ENCODE measurements around the gene SLC15A4.
A peak's percentile ranks its signal among the peaks of the same experiment; 100 is the strongest.
"Not testable (repeated sequence)": the region's sequence is repeated elsewhere in the genome, so short reads cannot be mapped to it uniquely, and the experiment has no call there.

The SLC15A4 gene

DNA sequence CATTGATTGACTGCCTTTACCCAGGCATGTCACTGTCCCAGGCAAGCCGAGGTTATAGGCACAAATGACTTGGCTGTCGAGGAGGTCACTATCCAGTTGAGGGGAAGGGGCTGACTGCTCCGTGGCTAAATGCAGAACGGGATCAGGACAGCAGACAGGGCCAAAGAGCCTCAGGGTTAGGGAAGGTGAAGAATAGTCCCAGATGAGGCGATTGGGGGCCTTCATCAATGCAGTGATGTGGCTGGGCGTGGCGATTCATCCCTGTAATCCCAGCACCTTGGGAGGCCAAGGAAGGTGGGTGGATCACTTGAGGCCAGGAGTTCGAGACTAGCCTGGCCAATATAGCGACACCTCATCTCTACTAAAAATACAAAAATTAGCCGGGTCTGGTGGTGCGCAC lies 18.8 kb upstream of the SLC15A4 start:
- H4K20me1 ChIP-seq (ENCODE audit: low read depth, low read length) = no peaks in the 10 kb centered on the region
- H3K27ac ChIP-seq (ENCODE audit: low read depth, low read length) = no peak overlapping the region
- 0 out of 2 replicates have a peak, but pooled peaks cover 4% of the 10 kb centered on the region for H3F3A ChIP-seq (ENCODE audit: insufficient read depth)
- no peak overlapping the region for H2AFZ ChIP-seq (ENCODE audit: low read depth, low read length, severe bottlenecking)
- H3K36me3 ChIP-seq (ENCODE audit: low read length) = no peaks in the 10 kb centered on the region
- H3K79me2 ChIP-seq (ENCODE audit: insufficient read depth, low read length) = no peaks in the 10 kb centered on the region
- H3K4me3 ChIP-seq (ENCODE audit: insufficient read depth, low read length, poor library complexity, severe bottlenecking) = no peak overlapping the region
- no peak overlapping the region for H3K4me2 ChIP-seq (ENCODE audit: low read depth, low read length, poor library complexity, severe bottlenecking)
- no peak overlapping the region for H3K9ac ChIP-seq (ENCODE audit: low read length)
- no peaks in the 10 kb centered on the region for H3K9me2 ChIP-seq (replicated peaks; ENCODE audit: insufficient read depth, low read length)
- TF ChIP-seq, protein P1, sequence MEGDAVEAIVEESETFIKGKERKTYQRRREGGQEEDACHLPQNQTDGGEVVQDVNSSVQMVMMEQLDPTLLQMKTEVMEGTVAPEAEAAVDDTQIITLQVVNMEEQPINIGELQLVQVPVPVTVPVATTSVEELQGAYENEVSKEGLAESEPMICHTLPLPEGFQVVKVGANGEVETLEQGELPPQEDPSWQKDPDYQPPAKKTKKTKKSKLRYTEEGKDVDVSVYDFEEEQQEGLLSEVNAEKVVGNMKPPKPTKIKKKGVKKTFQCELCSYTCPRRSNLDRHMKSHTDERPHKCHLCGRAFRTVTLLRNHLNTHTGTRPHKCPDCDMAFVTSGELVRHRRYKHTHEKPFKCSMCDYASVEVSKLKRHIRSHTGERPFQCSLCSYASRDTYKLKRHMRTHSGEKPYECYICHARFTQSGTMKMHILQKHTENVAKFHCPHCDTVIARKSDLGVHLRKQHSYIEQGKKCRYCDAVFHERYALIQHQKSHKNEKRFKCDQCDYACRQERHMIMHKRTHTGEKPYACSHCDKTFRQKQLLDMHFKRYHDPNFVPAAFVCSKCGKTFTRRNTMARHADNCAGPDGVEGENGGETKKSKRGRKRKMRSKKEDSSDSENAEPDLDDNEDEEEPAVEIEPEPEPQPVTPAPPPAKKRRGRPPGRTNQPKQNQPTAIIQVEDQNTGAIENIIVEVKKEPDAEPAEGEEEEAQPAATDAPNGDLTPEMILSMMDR (IDR thresholded peaks at IDR 0.05; ENCODE audit: insufficient read depth, low read length, poor library complexity, severe bottlenecking) = no peak
- TF ChIP-seq EZH2phosphoT487 (conservative IDR thresholded peaks at IDR 0.05; ENCODE audit: low read length) = no peak
- no peaks in the 10 kb centered on the region for H3K27me3 ChIP-seq (ENCODE audit: low read length)
- no peaks in the 10 kb centered on the region for H3K9me3 ChIP-seq (ENCODE audit: insufficient read depth, low read length)

DNA sequence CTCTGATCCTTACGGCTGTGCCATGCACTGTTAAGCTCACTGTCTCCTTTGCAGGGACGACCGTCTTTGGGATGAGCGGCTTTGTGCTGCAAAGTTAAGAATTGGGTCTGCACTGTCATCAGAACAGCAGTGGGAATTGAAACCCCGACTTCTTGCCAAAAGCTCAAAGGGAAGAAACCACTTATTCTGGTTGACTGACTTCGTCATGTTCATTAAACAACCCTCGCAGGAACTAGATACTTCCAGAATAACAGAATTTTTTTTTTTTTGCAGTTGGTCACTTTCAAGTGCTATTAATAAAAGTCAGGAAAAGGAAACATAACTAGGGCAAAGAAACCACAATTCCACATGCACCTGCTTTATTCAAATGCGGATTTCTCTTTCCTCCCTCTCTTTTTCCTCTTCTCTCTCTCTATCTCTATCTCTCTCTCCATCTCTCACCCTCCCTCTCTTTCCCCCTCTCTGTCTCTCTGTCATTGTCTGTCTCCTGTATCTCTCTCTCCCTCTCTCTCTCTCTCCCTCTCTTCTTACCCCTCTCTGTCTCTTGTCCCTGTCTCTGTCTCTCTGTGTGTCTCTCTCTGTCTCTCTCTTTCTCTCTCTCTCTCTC lies 17.2 kb upstream of the SLC15A4 start:
- H3F3A ChIP-seq (ENCODE audit: insufficient read depth) = 0 out of 2 replicates have a peak, but pooled peaks cover 4% of the 10 kb centered on the region
- H3K27ac ChIP-seq (ENCODE audit: low read depth, low read length) = no peak overlapping the region
- no peaks in the 10 kb centered on the region for H4K20me1 ChIP-seq (ENCODE audit: low read depth, low read length)
- H3K4me2 ChIP-seq (ENCODE audit: low read depth, low read length, poor library complexity, severe bottlenecking) = peak overlapping the region; percentile 44
- H3K27me3 ChIP-seq (ENCODE audit: low read length) = no peaks in the 10 kb centered on the region
- H3K9me2 ChIP-seq (replicated peaks; ENCODE audit: insufficient read depth, low read length) = no peaks in the 10 kb centered on the region
- no peak for TF ChIP-seq EZH2phosphoT487 (conservative IDR thresholded peaks at IDR 0.05; ENCODE audit: low read length)
- TF ChIP-seq, protein P1 (IDR thresholded peaks at IDR 0.05; ENCODE audit: insufficient read depth, low read length, poor library complexity, severe bottlenecking) = no peak
- no peaks in the 10 kb centered on the region for H3K9me3 ChIP-seq (ENCODE audit: insufficient read depth, low read length)
- H3K9ac ChIP-seq (ENCODE audit: low read length) = peak overlapping the region; percentile 18; the same call in 1 of the 2 replicates
- peak overlapping the region; percentile 41 for H2AFZ ChIP-seq (ENCODE audit: low read depth, low read length, severe bottlenecking)
- H3K36me3 ChIP-seq (ENCODE audit: low read length) = no peaks in the 10 kb centered on the region
- H3K79me2 ChIP-seq (ENCODE audit: insufficient read depth, low read length) = no peaks in the 10 kb centered on the region
- H3K4me3 ChIP-seq (ENCODE audit: insufficient read depth, low read length, poor library complexity, severe bottlenecking) = peak overlapping the region; percentile 18

DNA sequence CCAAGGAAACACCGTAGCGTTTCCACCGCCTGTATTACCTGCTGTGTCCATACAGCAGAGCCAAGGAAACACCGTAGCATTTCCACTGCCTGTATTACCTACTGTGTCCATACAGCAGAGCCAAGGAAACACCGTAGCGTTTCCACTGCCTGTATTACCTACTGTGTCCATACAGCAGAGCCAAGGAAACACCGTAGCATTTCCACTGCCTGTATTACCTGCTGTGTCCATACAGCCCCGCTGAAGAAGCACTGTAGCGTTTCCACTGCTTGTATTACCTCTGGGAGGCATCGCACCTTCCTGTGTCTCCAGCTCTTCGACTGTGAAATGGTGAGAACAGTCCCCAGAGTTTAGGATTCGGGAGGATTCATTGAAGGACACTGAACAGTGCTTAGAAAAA lies 16.1 kb upstream of the SLC15A4 start:
- not testable (repeated sequence) for H3K79me2 ChIP-seq (ENCODE audit: insufficient read depth, low read length); H4K20me1 ChIP-seq (ENCODE audit: low read depth, low read length); H3F3A ChIP-seq (ENCODE audit: insufficient read depth); H3K4me2 ChIP-seq (ENCODE audit: low read depth, low read length, poor library complexity, severe bottlenecking); H3K9me3 ChIP-seq (ENCODE audit: insufficient read depth, low read length); H3K4me3 ChIP-seq (ENCODE audit: insufficient read depth, low read length, poor library complexity, severe bottlenecking); H3K27ac ChIP-seq (ENCODE audit: low read depth, low read length); H3K9me2 ChIP-seq (replicated peaks; ENCODE audit: insufficient read depth, low read length); H3K27me3 ChIP-seq (ENCODE audit: low read length); H3K9ac ChIP-seq (ENCODE audit: low read length); H3K36me3 ChIP-seq (ENCODE audit: low read length); H2AFZ ChIP-seq (ENCODE audit: low read depth, low read length, severe bottlenecking)

DNA sequence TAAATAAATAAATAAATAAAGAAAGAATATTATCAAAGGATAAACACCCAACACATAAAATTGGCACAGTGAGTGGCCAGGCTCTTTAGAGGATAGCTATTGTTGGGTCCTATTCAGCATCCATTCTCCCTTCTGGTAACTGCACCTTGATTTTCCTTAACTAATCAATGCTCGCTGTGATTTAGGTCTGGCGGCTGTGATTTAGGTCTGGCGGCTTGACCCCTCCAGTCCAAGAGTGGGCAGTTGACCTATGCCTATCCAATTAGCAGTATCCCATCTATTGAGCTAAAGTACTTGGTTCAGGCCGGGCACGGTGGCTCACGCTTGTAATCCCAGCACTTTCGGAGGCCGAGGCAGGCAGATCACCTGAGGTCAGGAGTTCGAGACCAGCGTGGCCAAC lies 9.7 kb upstream of the SLC15A4 start:
- TF ChIP-seq, protein P1 (IDR thresholded peaks at IDR 0.05; ENCODE audit: insufficient read depth, low read length, poor library complexity, severe bottlenecking) = no peak
- no peak for TF ChIP-seq EZH2phosphoT487 (conservative IDR thresholded peaks at IDR 0.05; ENCODE audit: low read length)
- Histone ChIP-seq H3K4me2 (ENCODE audit: low read depth, low read length, poor library complexity, severe bottlenecking) (no peak overlapping the region), H3K4me3 (ENCODE audit: insufficient read depth, low read length, poor library complexity, severe bottlenecking) (no peak overlapping the region), H3K9ac (ENCODE audit: low read length) (no peak overlapping the region), H3K9me3 (ENCODE audit: insufficient read depth, low read length) (no peaks in the 10 kb centered on the region), H3K9me2 (replicated peaks; ENCODE audit: insufficient read depth, low read length) (no peaks in the 10 kb centered on the region), H3K36me3 (ENCODE audit: low read length) (no peaks in the 10 kb centered on the region), H3F3A (ENCODE audit: insufficient read depth) (peaks cover 17% of the 10 kb centered on the region), H3K79me2 (ENCODE audit: insufficient read depth, low read length) (no peaks in the 10 kb centered on the region), H3K27ac (ENCODE audit: low read depth, low read length) (no peak overlapping the region), H2AFZ (ENCODE audit: low read depth, low read length, severe bottlenecking) (no peak overlapping the region), H3K27me3 (ENCODE audit: low read length) (no peaks in the 10 kb centered on the region), H4K20me1 (ENCODE audit: low read depth, low read length) (no peaks in the 10 kb centered on the region)
